Nephron progenitor cell (in vitro differentiated cells): Measurements from ENCODE around the gene CCNL1.
A peak's percentile ranks its signal among the peaks of the same experiment; 100 is the strongest.

Source experiments
- DNase-seq: peaks from one replicate; pipeline ENCODE4 v3.0.0; 2021
- H3K27ac Mint-ChIP-seq: 2 replicates; pipeline ENCODE4 v1.8.0; 2021; ENCODE audit warnings: mild to moderate bottlenecking, moderate library complexity, mixed read lengths
- H3K27me3 Mint-ChIP-seq: 2 replicates; pipeline ENCODE4 v1.8.0; 2021; ENCODE audit warnings: mild to moderate bottlenecking, low read depth, mixed read lengths; ENCODE audit not compliant: poor library complexity
- H3K36me3 Mint-ChIP-seq: 2 replicates; pipeline ENCODE4 v1.8.0; 2021; ENCODE audit warnings: low read depth, mixed read lengths
- H3K4me1 Mint-ChIP-seq: 2 replicates; pipeline ENCODE4 v1.8.0; 2021; ENCODE audit warnings: mixed read lengths
- H3K4me3 Mint-ChIP-seq: 2 replicates; pipeline ENCODE4 v1.8.0; 2021; ENCODE audit warnings: mild to moderate bottlenecking, moderate library complexity, mixed read lengths
- H3K9me3 Mint-ChIP-seq: 2 replicates; pipeline ENCODE4 v1.8.0; 2021; ENCODE audit warnings: mild to moderate bottlenecking, moderate library complexity, mixed read lengths
- TF ChIP-seq, protein P1 (sequence below): fragments of 200-600 bp; sonication (generic); IDR thresholded peaks from 2 replicates; pipeline ENCODE4 v1.5.0; 2021; ENCODE audit warnings: antibody characterized with exemption

The CCNL1 gene

GRCh38 chr3:157116017-157116416 lies 43.9 kb downstream of the CCNL1 start:
- Mint-ChIP-seq H3K36me3 (no peaks in the 10 kb centered on the region), H3K9me3 (no peaks in the 10 kb centered on the region), H3K27me3 (peaks cover 3% of the 10 kb centered on the region), H3K4me3 (no peak overlapping the region), H3K4me1 (peaks cover 45% of the 10 kb centered on the region), H3K27ac (peak overlapping the region; percentile 96)
- DNase-seq = no peak
- TF ChIP-seq, protein P1, sequence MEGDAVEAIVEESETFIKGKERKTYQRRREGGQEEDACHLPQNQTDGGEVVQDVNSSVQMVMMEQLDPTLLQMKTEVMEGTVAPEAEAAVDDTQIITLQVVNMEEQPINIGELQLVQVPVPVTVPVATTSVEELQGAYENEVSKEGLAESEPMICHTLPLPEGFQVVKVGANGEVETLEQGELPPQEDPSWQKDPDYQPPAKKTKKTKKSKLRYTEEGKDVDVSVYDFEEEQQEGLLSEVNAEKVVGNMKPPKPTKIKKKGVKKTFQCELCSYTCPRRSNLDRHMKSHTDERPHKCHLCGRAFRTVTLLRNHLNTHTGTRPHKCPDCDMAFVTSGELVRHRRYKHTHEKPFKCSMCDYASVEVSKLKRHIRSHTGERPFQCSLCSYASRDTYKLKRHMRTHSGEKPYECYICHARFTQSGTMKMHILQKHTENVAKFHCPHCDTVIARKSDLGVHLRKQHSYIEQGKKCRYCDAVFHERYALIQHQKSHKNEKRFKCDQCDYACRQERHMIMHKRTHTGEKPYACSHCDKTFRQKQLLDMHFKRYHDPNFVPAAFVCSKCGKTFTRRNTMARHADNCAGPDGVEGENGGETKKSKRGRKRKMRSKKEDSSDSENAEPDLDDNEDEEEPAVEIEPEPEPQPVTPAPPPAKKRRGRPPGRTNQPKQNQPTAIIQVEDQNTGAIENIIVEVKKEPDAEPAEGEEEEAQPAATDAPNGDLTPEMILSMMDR = no peak

GRCh38 chr3:157115069-157116006 lies 44.6 kb downstream of the CCNL1 start:
- Mint-ChIP-seq H3K27ac (peak overlapping the region; percentile 96), H3K4me3 (no peak overlapping the region), H3K4me1 (peaks cover 52% of the 10 kb centered on the region), H3K27me3 (peaks cover 3% of the 10 kb centered on the region), H3K9me3 (no peaks in the 10 kb centered on the region), H3K36me3 (no peaks in the 10 kb centered on the region)
- DNase-seq = no peak
- TF ChIP-seq, protein P1 = no peak

DNA sequence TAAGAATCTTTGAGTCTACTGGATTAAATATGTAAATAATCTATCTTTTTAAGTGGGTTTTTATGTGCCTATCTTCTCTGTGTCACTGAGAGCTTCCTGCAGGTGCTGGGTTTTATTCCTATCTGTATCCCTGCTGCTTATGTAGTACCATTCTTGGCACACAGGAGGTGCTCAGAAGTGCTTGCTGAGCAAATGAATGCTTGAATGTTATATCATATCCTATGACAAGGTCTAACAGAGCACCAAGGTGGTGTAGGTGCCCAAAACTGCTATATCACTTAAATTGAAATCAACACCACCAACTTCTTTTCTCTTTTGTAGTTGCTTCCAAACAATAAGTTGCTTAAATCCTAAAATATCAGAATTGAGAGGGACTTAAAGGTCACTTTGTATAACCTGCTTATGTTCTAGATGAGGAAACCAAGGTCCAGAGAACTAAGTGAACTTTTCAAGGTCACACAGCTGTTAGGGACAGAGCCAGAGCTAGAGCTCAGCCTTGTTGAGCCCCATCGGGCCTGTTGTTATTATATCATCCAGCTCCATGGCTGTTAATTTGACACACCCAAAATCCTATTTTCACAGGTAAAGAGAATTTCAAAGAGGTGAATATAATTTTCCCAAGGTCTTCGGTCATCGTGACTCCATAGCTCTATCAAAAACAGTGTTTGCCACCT lies 46.0 kb downstream of the CCNL1 start:
- Mint-ChIP-seq H3K27ac (no peak overlapping the region), H3K36me3 (no peaks in the 10 kb centered on the region), H3K27me3 (peaks cover 6% of the 10 kb centered on the region), H3K9me3 (no peaks in the 10 kb centered on the region), H3K4me1 (peaks cover 64% of the 10 kb centered on the region), H3K4me3 (no peak overlapping the region)
- no peak for DNase-seq
- TF ChIP-seq, protein P1 = no peak

GRCh38 chr3:157112536-157112935 lies 47.4 kb downstream of the CCNL1 start:
- DNase-seq = no peak
- no peaks in the 10 kb centered on the region for H3K9me3 Mint-ChIP-seq
- H3K4me1 Mint-ChIP-seq = peaks cover 78% of the 10 kb centered on the region
- TF ChIP-seq, protein P1 = no peak
- H3K27me3 Mint-ChIP-seq = peaks cover 6% of the 10 kb centered on the region
- H3K36me3 Mint-ChIP-seq = no peaks in the 10 kb centered on the region
- no peak overlapping the region for H3K4me3 Mint-ChIP-seq
- H3K27ac Mint-ChIP-seq = peak overlapping the region; percentile 62

DNA sequence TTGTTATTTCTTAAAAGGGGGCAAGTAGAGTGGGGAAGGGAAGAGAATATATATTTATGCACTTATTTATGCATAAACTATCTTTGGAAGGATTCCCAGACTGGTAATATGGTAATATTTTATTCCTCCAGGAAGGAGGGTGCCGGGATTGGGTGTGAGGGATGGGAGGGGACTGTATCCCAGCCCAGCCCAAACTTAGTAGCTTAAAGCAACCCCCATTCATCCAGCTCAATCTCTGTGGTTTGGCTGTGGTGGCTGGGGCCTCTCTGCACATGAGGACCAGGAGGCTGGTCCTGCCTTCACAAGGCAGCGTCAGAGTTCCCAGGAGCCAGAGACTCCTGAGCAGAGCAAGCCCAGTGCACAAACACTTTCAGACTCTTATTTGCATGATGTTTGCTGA lies 48.4 kb downstream of the CCNL1 start:
- DNase-seq = no peak
- Mint-ChIP-seq H3K9me3 (no peaks in the 10 kb centered on the region), H3K27me3 (peaks cover 8% of the 10 kb centered on the region), H3K27ac (peak overlapping the region; percentile 60), H3K4me3 (no peak overlapping the region), H3K4me1 (peaks cover 85% of the 10 kb centered on the region), H3K36me3 (no peaks in the 10 kb centered on the region)
- TF ChIP-seq, protein P1 = no peak
